GM19324 (cell line): ENCODE results near the gene ZNF624.
"Not testable (repeated sequence)": the region's sequence is repeated elsewhere in the genome, so short reads cannot be mapped to it uniquely, and the experiment has no call there.

Experiments used
- ATAC-seq: cut with Tn5 transposase; IDR thresholded peaks from one replicate; pipeline ENCODE4 v1.9.1; 2021; ENCODE audit warnings: mild to moderate bottlenecking, moderate library complexity; ENCODE audit not compliant: unreplicated experiment, low FRiP score

ZNF624 gene

DNA sequence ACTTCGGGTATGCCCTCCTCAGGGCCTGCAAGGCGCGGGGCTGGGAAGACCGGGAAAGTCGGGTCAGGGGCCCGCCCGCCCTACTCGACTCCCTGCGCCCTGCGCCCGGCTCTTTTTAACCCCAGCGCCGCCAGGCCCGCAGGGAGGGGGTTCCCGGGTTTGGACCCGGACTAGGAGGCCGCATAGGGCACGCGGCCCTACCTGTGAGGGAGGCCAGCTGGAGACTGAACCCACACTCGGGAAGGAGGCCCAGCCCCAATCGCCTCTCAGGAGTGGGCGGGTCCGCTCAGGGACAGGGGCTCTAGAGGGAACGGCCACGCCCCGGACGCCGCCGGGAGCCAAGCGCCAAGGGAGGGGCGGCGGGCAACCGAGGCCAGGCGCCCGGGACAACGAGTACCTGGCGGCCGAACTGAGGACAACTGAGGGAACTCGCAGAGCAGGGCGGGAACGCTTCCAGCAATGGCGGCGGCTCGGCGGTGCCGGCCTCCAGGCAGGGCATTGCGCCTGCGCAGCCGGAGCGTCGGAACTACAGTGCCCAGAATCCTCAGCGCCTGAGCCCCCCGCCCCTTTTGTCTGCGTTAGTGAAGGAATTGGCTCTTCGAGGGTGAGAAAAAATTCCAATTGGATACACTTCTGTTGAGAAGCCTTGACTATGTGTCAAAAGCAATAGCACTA lies at the start of gene ZNF624:
ZNF624 (minus strand) TSS at position 484 of the 675 bp plus-strand sequence.
- ATAC-seq, result peak; percentile 86

DNA sequence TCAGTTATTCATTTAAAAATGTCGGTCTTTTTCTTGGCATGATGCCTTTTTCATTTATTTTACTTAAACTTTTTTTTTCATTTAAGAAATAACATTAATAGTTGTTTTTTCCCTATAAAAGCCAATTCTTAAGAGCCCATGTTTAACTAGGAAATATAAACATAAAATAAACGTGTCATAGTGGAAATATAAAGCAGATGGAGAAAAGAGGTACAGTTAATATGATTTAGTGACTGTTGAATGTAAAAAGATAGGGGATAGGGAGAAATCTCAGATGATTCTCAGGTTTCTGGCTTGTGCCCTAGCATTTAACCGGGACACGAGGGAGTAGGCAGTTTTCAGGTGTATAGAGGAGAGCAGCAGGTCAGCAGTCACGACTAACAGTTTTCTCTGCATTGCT lies 44.0 kb upstream of the ZNF624 start:
- ATAC-seq, result not testable (repeated sequence)

DNA sequence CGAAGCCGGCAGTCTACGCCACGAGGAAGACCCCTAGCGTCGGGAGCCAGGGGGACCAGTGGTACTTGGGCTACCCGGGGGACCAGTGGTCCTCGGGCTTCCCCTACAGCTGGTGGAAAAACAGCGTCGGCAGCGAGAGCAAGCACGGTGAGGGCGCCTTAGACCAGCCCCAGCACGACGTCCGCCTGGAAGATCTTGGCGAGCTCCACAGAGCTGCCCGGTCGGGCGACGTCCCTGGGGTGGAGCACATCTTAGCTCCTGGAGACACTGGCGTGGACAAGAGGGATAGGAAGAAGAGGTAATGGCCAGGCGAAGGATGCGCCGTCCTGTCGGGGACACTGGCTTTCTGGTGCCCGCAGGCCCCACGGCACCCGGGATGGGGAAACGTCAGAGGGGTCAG lies 36.8 kb upstream of the ZNF624 start:
- not testable (repeated sequence) for ATAC-seq

DNA sequence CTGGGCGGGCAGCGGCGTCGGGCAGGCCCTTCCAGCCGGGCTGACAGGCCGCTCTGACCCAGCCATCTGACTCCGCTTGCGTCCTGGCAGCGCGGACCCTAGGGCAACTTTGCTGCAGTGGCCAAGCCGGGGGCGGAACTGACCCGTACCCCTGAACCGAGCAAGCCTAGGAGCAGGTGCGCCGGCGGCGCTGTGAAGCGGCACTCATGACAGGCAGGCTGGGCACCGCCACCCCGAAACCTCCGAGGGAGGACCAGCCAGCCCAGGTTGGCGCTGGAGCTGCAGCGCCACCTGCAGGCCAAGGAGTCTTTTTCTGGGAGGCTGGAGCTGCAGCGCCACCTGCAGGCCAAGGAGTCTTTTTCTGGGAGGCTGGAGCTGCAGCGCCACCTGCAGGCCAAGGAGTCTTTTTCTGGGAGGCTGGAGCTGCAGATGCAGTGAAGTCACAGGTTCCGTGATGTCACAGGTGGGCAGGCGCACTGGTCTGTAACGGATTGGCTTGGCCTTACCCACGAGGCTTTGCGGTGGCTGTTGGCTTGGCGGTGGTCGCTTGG lies 36.2 kb upstream of the ZNF624 start, which contains the start of gene CCDC144A:
CCDC144A (plus strand) TSS at position 511 of the 551 bp plus-strand sequence. CDS start 160 bp downstream, outside the sequence.
- ATAC-seq, result not testable (repeated sequence)

- not testable (repeated sequence) for ATAC-seq
Observed at GRCh38 chr17:16687151-16687550, 33.5 kb upstream of the ZNF624 start.

GRCh38 chr17:16686019-16686418 lies 32.4 kb upstream of the ZNF624 start:
- not testable (repeated sequence) for ATAC-seq

- ATAC-seq, result not testable (repeated sequence)
Observed at GRCh38 chr17:16683290-16684138, 29.9 kb upstream of the ZNF624 start.

DNA sequence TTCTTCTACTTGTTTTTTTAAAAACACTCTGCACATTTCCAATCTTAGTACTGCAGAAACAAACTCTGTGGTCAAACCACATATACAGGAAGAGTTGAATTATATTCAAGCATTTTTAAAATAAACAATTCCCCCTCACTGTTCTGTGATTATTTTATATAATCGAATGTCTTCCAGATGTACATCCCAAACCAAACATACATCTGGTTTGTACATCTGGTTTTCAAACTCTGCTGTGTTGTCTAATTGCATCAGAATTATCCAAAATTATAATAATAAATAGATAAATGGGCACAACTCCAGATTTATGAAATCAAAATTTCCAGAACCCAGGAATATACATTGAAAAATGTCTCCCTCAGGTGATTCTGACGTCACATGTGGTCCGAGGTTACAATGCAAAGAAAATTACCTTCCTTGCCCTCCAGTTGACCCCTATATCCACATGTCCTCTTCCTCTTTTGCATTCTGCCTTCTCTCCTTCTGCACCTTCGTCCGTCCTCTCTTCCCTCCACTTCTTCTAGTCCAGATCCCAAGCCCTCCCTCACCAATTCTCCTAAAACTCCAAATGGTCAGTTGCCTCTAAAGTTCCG lies 23.1 kb upstream of the ZNF624 start:
- no peak for ATAC-seq

- not testable (repeated sequence) for ATAC-seq
Observed at GRCh38 chr17:16666907-16667636, 13.4 kb upstream of the ZNF624 start.

- not testable (repeated sequence) for ATAC-seq
Observed at GRCh38 chr17:16666553-16666906, 12.9 kb upstream of the ZNF624 start.

- no peak for ATAC-seq
Observed at GRCh38 chr17:16662936-16663335, 9.3 kb upstream of the ZNF624 start.

GRCh38 chr17:16661217-16661616 lies 7.6 kb upstream of the ZNF624 start:
- ATAC-seq, result no peak

GRCh38 chr17:16652847-16653366 lies 743 bp downstream of the ZNF624 start:
- no peak for ATAC-seq

GRCh38 chr17:16652252-16652651 lies 1.4 kb downstream of the ZNF624 start:
- no peak for ATAC-seq

- ATAC-seq, result no peak
Observed at GRCh38 chr17:16649585-16649984, 4.1 kb downstream of the ZNF624 start.

DNA sequence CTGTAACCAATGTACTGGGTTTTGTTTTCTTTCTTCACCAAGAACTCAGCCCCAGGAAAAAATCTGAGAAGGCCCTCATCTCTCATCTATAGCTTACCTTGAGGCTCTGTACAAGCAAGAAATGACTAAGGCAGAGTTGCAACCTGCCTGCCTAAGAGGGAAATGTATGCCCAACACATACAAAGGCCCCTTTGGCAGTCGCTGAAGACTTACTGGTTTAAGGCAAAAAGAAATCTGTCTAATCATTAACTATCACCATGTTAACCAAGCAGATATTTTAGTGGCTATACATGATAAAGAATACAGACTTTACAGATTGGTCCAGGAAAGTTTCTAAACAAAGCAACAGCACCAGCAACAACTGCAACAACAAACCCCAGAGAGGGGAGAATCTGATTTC lies 14.2 kb downstream of the ZNF624 start:
- no peak for ATAC-seq

- no peak for ATAC-seq
Observed at GRCh38 chr17:16623282-16623681, 30.4 kb downstream of the ZNF624 start.

- ATAC-seq, result no peak
Observed at GRCh38 chr17:16622540-16623277, 30.9 kb downstream of the ZNF624 start.

GRCh38 chr17:16617481-16618060 lies 36.1 kb downstream of the ZNF624 start:
- ATAC-seq, result no peak
